HG02610 (cell line): ENCODE results near the gene BTG3.

Experiments used
- ATAC-seq: cut with Tn5 transposase; IDR thresholded peaks from one replicate; pipeline ENCODE4 v1.9.1; 2021; ENCODE audit warnings: mild to moderate bottlenecking, moderate library complexity; ENCODE audit not compliant: unreplicated experiment

The BTG3 gene

GRCh38 chr21:17612565-17613241 is at the start of gene BTG3:
Gene BTG3, minus strand, starts transcription at chr21:17612901. Its CDS starts 3,757 bp downstream, at chr21:17609144.
- ATAC-seq: peak; percentile 76

GRCh38 chr21:17660862-17661261 is 48.2 kb upstream of the BTG3 start:
- no peak for ATAC-seq

- no peak for ATAC-seq
These were observed 47.8 kb upstream of the BTG3 start for GRCh38 chr21:17660452-17660851.

- ATAC-seq: no peak
These were observed 46.2 kb upstream of the BTG3 start for GRCh38 chr21:17658931-17659330.

- ATAC-seq: no peak
These were observed 38.8 kb upstream of the BTG3 start for GRCh38 chr21:17651526-17651925.

- ATAC-seq: no peak
These were observed 37.6 kb upstream of the BTG3 start for GRCh38 chr21:17650292-17650691.

- ATAC-seq: no peak
These were observed 34.1 kb upstream of the BTG3 start for GRCh38 chr21:17646790-17647189.

- no peak for ATAC-seq
These were observed 31.5 kb upstream of the BTG3 start for GRCh38 chr21:17644186-17644585.

- no peak for ATAC-seq
These were observed 28.1 kb upstream of the BTG3 start for GRCh38 chr21:17640821-17641220.

- ATAC-seq: no peak
These were observed 24.0 kb upstream of the BTG3 start for GRCh38 chr21:17636711-17637110.

- ATAC-seq: no peak
These were observed 18.5 kb upstream of the BTG3 start for GRCh38 chr21:17631195-17631594.

- ATAC-seq: no peak
These were observed 9.3 kb upstream of the BTG3 start for GRCh38 chr21:17622018-17622417.

- no peak for ATAC-seq
These were observed 4.1 kb upstream of the BTG3 start for GRCh38 chr21:17616831-17617230.

- ATAC-seq: no peak
These were observed 558 bp upstream of the BTG3 start for GRCh38 chr21:17613242-17613676.

GRCh38 chr21:17612023-17612564 is 607 bp downstream of the BTG3 start:
- ATAC-seq: peak; percentile 12

- peak; percentile 63 for ATAC-seq
These were observed 1.2 kb downstream of the BTG3 start for GRCh38 chr21:17611414-17612022.

GRCh38 chr21:17610911-17611310 is 1.8 kb downstream of the BTG3 start:
- no peak for ATAC-seq

GRCh38 chr21:17609681-17610080 is 3.0 kb downstream of the BTG3 start:
- ATAC-seq: no peak

GRCh38 chr21:17607684-17608083 is 5.0 kb downstream of the BTG3 start:
- ATAC-seq: no peak

GRCh38 chr21:17602874-17603273 is 9.8 kb downstream of the BTG3 start:
- ATAC-seq: no peak

- ATAC-seq: peak; percentile 62
These were observed 14.3 kb downstream of the BTG3 start for GRCh38 chr21:17598437-17598836.

- peak; percentile 54 for ATAC-seq
These were observed 15.0 kb downstream of the BTG3 start for GRCh38 chr21:17597680-17598079.
